Peyer's patch (tissue), 4 donors: ENCODE data around the gene CRAMP1. TPM values are rescaled to one million over a fixed set of nuclear protein-coding genes. Genes with fewer than 3 reads are reported as not detected.

Source experiments
- DNase-seq, 3 donors: peaks; one replicate each; pipeline ENCODE4 v3.0.0-alpha.2; 2017 to 2019
- H3K27ac ChIP-seq, 4 donors: fragments of 200-600 bp; sonication (generic); one replicate each; pipeline ENCODE4 v1.5.1; 2016 to 2019
- H3K27me3 ChIP-seq, 2 donors: fragments of 200-600 bp; sonication (generic); one replicate each; pipeline ENCODE4 v1.5.1; 2019
- H3K36me3 ChIP-seq, 3 donors: fragments of 200-600 bp; sonication (generic); one replicate each; pipeline ENCODE4 v1.5.1; 2016 to 2019
- H3K4me1 ChIP-seq, 4 donors: fragments of 200-600 bp; sonication (generic); one replicate each; pipeline ENCODE4 v1.5.1; 2016 to 2019
- H3K4me3 ChIP-seq, 4 donors: fragments of 200-600 bp; sonication (generic); 1 replicate in 3 of 4; 2 replicates in 1 of 4; pipeline ENCODE4 v1.5.1; 2016 to 2019; ENCODE audit warnings: mild to moderate bottlenecking in 1 of 4
- H3K9me3 ChIP-seq, 4 donors: fragments of 200-600 bp; sonication (generic); one replicate each; pipeline ENCODE4 v1.5.1; 2016 to 2019; ENCODE audit warnings: mild to moderate bottlenecking in 1 of 4
- CTCF ChIP-seq, 6 experiments: fragments of 450-650 bp in 4 of 6; fragments of 200-600 bp in 2 of 6; sonication (generic) in 1 of 6; IDR thresholded peaks; one replicate each; pipeline ENCODE4 v1.5.1; 2017 to 2019; ENCODE audit warnings: antibody characterized with exemption in 6 of 6, mild to moderate bottlenecking in 3 of 6, moderate library complexity in 1 of 6
- POLR2A ChIP-seq, 2 donors: fragments of 450-650 bp; IDR thresholded peaks; one replicate each; pipeline ENCODE4 v1.5.1; 2017; ENCODE audit warnings: antibody characterized with exemption in 2 of 2, mild to moderate bottlenecking in 2 of 2, moderate library complexity in 2 of 2
- total RNA-seq, 4 donors: library from RNA; depleted of rRNA; stranded (reverse); fragments of >200 nt; gene quantifications; one replicate each; pipeline ENCODE4 v1.1.0, GENCODE V29; 2016

The CRAMP1 gene
- total RNA-seq, 4 donors from 2014 or later = 16.5 to 37.1 (median 20.0) TPM

- no peaks in the 10 kb centered on the region for H3K9me3 ChIP-seq
- peaks cover 0 to 44% (median 0%) of the 10 kb centered on the region in 3 donors for H3K36me3 ChIP-seq
- H3K27me3 ChIP-seq = no peaks in the 10 kb centered on the region
- no peak overlapping the region for H3K27ac ChIP-seq
- no peaks in the 10 kb centered on the region for H3K4me1 ChIP-seq
- no peak overlapping the region for H3K4me3 ChIP-seq
- TF ChIP-seq POLR2A (IDR thresholded peaks at IDR 0.05) = no peak
- TF ChIP-seq CTCF (IDR thresholded peaks at IDR 0.05) = no peak
- no peak for DNase-seq
These were observed 14.2 kb downstream of the CRAMP1 start for GRCh38 chr16:1626327-1626726.

GRCh38 chr16:1626776-1627175 lies 14.6 kb downstream of the CRAMP1 start:
- H3K9me3 ChIP-seq = no peaks in the 10 kb centered on the region
- no peak overlapping the region for H3K27ac ChIP-seq
- no peaks in the 10 kb centered on the region for H3K4me1 ChIP-seq
- TF ChIP-seq POLR2A (IDR thresholded peaks at IDR 0.05) (no peak), CTCF (IDR thresholded peaks at IDR 0.05) (no peak)
- H3K4me3 ChIP-seq = no peak overlapping the region
- no peaks in the 10 kb centered on the region for H3K27me3 ChIP-seq
- H3K36me3 ChIP-seq = peaks cover 0 to 44% (median 0%) of the 10 kb centered on the region in 3 donors
- DNase-seq = no peak

DNA sequence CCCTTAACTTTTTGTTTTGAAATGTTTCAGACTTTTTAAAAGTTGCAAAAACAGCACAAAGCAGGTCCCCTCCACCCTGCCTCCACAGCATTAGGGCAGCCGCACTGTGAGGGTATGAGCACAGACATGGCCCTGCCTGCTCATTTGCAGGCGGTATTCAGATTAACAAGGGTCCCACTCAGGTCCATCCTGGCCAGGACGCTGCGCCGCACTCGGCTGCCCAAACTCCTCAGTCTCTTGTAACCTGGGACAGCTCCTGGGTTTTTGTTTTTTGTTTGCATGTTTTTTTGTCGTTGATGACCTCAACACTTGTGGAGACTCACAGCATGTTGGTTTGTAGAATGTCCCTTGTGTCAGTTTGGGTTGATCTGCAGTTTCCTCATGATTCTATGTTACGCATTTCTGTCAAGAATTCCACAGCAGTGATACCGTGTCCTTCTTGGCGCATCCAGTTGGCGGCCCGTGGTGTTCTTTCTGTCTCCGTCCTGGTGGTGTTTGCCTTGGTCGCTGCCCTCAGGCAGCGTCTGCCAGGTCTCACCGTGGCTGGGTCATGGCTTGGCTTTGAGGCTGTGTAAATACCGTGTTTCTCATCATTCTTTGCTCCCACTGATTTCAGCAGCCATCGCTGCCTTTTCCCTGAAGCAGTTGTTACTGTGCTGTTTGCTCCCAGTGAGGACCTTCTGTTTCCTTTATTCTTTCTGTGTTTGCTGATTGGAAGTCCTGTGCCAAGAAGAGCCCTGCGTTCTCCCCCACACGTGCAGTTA lies 18.5 kb downstream of the CRAMP1 start:
- H3K4me1 ChIP-seq = no peaks in the 10 kb centered on the region
- TF ChIP-seq POLR2A (IDR thresholded peaks at IDR 0.05) = no peak
- no peak for DNase-seq
- no peaks in the 10 kb centered on the region for H3K9me3 ChIP-seq
- H3K4me3 ChIP-seq = no peak overlapping the region
- H3K27me3 ChIP-seq = no peaks in the 10 kb centered on the region
- peaks cover 0 to 72% (median 0%) of the 10 kb centered on the region in 3 donors for H3K36me3 ChIP-seq
- H3K27ac ChIP-seq = no peak overlapping the region

GRCh38 chr16:1631230-1631629 lies 19.1 kb downstream of the CRAMP1 start:
- H3K27ac ChIP-seq = no peak overlapping the region
- H3K36me3 ChIP-seq = peaks cover 0 to 66% (median 0%) of the 10 kb centered on the region in 3 donors
- no peaks in the 10 kb centered on the region for H3K4me1 ChIP-seq
- H3K4me3 ChIP-seq = no peak overlapping the region
- H3K27me3 ChIP-seq = no peaks in the 10 kb centered on the region
- no peaks in the 10 kb centered on the region for H3K9me3 ChIP-seq
- TF ChIP-seq CTCF (IDR thresholded peaks at IDR 0.05) (no peak), POLR2A (IDR thresholded peaks at IDR 0.05) (no peak)
- no peak for DNase-seq

GRCh38 chr16:1631931-1632637 lies 19.9 kb downstream of the CRAMP1 start:
- H3K4me1 ChIP-seq = no peaks in the 10 kb centered on the region
- DNase-seq = no peak
- H3K27me3 ChIP-seq = no peaks in the 10 kb centered on the region
- no peaks in the 10 kb centered on the region for H3K9me3 ChIP-seq
- H3K27ac ChIP-seq = no peak overlapping the region
- peaks cover 0 to 63% (median 0%) of the 10 kb centered on the region in 3 donors for H3K36me3 ChIP-seq
- H3K4me3 ChIP-seq = no peak overlapping the region
- TF ChIP-seq CTCF (IDR thresholded peaks at IDR 0.05) (no peak), POLR2A (IDR thresholded peaks at IDR 0.05) (no peak)

DNA sequence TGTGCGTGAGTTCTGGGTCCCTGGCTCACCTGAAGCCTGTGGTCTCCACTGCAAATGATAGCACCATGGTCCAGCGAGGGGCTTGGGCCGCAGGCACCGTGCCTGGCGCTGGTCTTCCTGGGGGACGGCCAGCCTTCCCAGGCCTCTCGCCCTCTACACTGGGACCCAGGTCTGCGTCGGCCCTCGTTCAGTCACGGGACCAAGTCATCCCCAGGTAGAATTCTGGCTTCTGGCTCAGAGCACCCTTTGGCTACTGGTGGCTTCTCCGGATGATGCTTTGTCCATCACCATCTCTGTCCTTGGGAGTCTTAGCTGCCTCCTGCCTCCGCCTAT lies 20.4 kb downstream of the CRAMP1 start:
- no peak overlapping the region for H3K4me3 ChIP-seq
- H3K4me1 ChIP-seq = no peaks in the 10 kb centered on the region
- no peak overlapping the region for H3K27ac ChIP-seq
- peaks cover 0 to 63% (median 0%) of the 10 kb centered on the region in 3 donors for H3K36me3 ChIP-seq
- no peaks in the 10 kb centered on the region for H3K27me3 ChIP-seq
- no peaks in the 10 kb centered on the region for H3K9me3 ChIP-seq
- TF ChIP-seq POLR2A (IDR thresholded peaks at IDR 0.05) (no peak), CTCF (IDR thresholded peaks at IDR 0.05) (no peak)
- DNase-seq = no peak
